Right atrium auricular region (tissue), 2 donors: ENCODE results near the gene TBRG4. TPM values are rescaled to one million over a fixed set of nuclear protein-coding genes. Genes with fewer than 3 reads are reported as not detected.

Source experiments
- DNase-seq: peaks from one replicate; pipeline ENCODE4 v3.0.0-alpha.2; 2019; ENCODE audit warnings: low spot score
- H3K27ac ChIP-seq, 2 donors: fragments of 200-600 bp; sonication (generic); 1 replicate in 1 of 2; 2 replicates in 1 of 2; pipeline ENCODE4 v1.5.1; 2016 to 2019
- H3K27me3 ChIP-seq, 2 donors: fragments of 200-600 bp; sonication (generic); one replicate each; pipeline versions ENCODE4 v1.5.1 to v1.6.0; 2017 to 2019
- H3K36me3 ChIP-seq: fragments of 200-600 bp; sonication (generic); one replicate; pipeline ENCODE4 v1.5.1; 2016
- H3K4me1 ChIP-seq, 2 donors: fragments of 200-600 bp; sonication (generic); one replicate each; pipeline versions ENCODE4 v1.5.1 to v1.6.0; 2017 to 2019
- H3K4me3 ChIP-seq, 2 donors: fragments of 200-600 bp; sonication (generic); 1 replicate in 1 of 2; 2 replicates in 1 of 2; pipeline ENCODE4 v1.5.1; 2017 to 2019; ENCODE audit warnings: mild to moderate bottlenecking in 1 of 2, moderate library complexity in 1 of 2
- H3K9me3 ChIP-seq, 2 donors: fragments of 200-600 bp; sonication (generic); one replicate each; pipeline ENCODE4 v1.5.1; 2019
- total RNA-seq, 2 donors: library from RNA; depleted of rRNA; stranded (reverse); fragments of >200 nt; gene quantifications; one replicate each; pipeline ENCODE4 v1.1.0, GENCODE V29; 2016
- TF ChIP-seq, protein P1 (sequence below), 2 donors: fragments of 200-600 bp; sonication (generic); IDR thresholded peaks; one replicate each; pipeline ENCODE4 v1.5.1; 2019; ENCODE audit warnings: antibody characterized with exemption in 2 of 2

The TBRG4 gene
- total RNA-seq, 2 donors from 2014 or later = 46.1 to 48.2 TPM

DNA sequence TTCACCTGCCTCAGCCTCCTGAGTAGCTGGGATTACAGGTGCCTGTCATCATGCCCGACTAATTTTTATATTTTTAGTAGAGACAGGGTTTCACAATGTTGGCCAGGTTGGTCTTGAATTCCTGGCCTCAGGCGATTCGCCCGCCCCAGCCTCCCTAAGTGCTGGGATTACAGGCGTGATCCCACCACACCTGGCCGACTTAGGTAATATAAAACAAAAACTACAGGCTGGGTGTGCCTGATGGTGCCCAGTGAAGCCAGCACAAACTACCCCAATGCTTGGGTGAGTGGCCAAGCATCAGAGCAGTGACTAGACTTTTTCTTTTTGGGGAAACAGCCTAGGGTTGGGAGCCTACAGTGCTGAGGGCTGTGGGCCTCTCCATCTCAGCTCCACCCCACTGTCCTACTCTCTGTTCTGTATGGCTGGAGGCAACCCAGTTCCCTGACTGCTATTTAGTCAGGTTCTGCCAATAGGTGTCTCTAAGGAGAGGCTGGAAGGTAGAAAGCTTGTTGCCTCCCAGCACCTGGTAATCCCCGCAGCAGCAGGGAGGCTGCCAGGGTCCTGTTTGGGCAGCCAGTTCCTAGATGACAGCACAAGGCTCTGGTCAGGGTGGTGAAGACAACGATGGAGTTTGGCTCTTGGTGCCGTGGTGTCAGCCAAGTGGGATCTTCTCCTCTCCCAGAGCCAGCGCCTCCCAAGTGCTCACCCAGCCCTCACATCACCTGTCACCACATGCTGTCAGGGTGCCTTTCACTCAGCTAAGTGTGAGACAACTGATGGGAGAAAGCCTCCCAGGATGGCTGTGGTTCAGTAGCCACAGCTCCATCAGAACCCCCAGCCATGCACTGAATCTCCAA lies 12.3 kb downstream of the TBRG4 start:
- no peak for DNase-seq
- no peak overlapping the region for H3K4me3 ChIP-seq
- no peaks in the 10 kb centered on the region for H3K9me3 ChIP-seq
- H3K27me3 ChIP-seq = no peaks in the 10 kb centered on the region
- H3K36me3 ChIP-seq = peaks cover 60% of the 10 kb centered on the region
- TF ChIP-seq, protein P1, sequence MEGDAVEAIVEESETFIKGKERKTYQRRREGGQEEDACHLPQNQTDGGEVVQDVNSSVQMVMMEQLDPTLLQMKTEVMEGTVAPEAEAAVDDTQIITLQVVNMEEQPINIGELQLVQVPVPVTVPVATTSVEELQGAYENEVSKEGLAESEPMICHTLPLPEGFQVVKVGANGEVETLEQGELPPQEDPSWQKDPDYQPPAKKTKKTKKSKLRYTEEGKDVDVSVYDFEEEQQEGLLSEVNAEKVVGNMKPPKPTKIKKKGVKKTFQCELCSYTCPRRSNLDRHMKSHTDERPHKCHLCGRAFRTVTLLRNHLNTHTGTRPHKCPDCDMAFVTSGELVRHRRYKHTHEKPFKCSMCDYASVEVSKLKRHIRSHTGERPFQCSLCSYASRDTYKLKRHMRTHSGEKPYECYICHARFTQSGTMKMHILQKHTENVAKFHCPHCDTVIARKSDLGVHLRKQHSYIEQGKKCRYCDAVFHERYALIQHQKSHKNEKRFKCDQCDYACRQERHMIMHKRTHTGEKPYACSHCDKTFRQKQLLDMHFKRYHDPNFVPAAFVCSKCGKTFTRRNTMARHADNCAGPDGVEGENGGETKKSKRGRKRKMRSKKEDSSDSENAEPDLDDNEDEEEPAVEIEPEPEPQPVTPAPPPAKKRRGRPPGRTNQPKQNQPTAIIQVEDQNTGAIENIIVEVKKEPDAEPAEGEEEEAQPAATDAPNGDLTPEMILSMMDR (IDR thresholded peaks at IDR 0.05) = no peak
- no peak overlapping the region for H3K27ac ChIP-seq
- no peaks in the 10 kb centered on the region for H3K4me1 ChIP-seq

DNA sequence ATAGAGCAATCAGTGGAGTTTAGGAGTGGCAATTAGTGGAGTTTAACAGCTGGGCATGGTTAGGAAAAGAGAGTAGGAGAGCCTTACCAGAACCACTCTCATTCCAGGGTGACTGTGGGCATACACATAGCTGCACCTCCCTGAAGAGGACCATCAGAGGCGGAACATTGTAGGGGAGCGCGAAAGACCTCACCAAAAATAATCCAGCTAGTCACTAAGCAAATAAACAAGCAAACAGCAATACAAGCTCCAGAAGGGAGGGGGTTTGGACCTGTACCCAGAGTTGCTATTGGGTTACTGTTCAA lies 18.6 kb downstream of the TBRG4 start:
- peaks cover 0 to 14% of the 10 kb centered on the region in 2 donors for H3K4me1 ChIP-seq
- no peaks in the 10 kb centered on the region for H3K27me3 ChIP-seq
- TF ChIP-seq, protein P1 (IDR thresholded peaks at IDR 0.05) = no peak
- H3K9me3 ChIP-seq = no peaks in the 10 kb centered on the region
- H3K4me3 ChIP-seq = no peak overlapping the region
- DNase-seq = no peak
- H3K27ac ChIP-seq = no peak overlapping the region
- no peaks in the 10 kb centered on the region for H3K36me3 ChIP-seq

DNA sequence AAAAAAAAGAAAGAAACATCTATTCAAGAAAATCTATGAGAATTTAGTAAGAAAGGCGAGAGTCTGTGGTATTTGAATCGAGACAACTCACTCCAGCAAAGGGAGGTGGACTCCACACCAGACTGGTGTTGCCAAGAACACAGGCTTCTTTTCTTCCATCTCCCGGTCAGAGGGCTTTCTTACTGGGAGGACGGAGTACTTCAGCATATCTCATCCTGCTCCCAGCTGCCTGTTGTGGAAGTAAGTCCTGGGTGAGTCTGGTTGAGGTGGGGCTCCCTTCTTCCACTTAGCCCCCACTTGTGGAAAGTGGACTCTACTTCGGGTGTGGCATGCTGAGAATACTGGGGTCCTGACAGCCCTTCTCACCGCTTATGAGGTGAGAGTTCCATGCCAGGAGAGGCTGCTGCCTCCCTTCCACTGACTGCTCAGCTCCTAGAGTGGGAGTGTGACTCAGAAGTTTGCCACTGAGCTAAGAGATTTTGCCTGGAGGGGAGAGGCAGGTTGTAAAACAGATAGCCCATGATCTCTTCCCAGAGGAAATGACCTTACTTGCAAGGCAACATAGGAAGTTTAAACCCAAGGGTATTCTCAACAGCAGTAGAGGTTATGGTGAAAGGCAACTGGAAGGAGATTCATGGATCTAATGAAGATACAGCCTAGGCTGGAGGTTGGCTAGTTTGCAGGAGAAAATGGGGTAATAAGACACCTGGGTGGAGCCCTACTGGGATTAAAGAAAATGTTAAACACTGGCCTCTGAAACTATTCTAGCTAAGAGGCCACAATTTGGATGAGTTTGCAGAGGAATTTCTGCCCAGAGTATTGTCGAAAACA lies 19.2 kb downstream of the TBRG4 start:
- Histone ChIP-seq H3K27me3 (no peaks in the 10 kb centered on the region), H3K9me3 (no peaks in the 10 kb centered on the region)
- DNase-seq = no peak

DNA sequence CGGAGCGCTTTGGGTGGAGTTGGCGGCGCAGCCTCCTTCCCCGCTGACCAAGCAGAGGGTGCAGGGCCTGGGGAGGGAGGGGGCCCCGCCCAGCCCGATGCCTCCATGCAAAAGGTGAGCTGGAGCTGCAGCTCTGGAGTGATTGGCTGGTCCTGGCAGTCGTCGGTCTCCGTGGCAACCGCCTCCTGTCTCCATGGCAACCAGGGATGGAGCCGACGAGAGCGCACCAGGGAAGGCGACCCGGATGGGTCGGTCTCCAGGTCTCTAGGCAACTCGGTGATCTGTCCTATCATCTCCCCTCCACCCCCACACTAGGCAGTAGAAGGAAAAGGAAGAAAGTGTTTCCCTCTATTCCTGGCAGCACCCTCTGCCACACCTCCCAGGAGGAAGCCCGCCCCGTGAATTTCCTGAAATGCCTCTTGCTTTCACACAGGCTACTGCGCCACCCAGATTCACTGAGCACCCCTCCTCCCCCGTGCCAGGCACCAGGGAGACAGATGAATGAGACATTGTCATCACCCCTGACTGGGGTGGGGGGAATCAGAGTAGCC lies 22.1 kb downstream of the TBRG4 start:
- no peak for DNase-seq
- Histone ChIP-seq H3K4me3 (peak overlapping the region; percentile 68 to 70), H3K27me3 (no peaks in the 10 kb centered on the region), H3K36me3 (no peaks in the 10 kb centered on the region), H3K4me1 (peaks cover 0 to 17% of the 10 kb centered on the region in 2 donors), H3K9me3 (no peaks in the 10 kb centered on the region), H3K27ac (peak overlapping the region; percentile 64 to 76)
- TF ChIP-seq, protein P1 (IDR thresholded peaks at IDR 0.05) = no peak

More for the DNA sequence above, 19.2 kb downstream of the TBRG4 start:
- Histone ChIP-seq H3K4me1 (peaks cover 0 to 17% of the 10 kb centered on the region in 2 donors), H3K36me3 (no peaks in the 10 kb centered on the region), H3K27ac (no peak overlapping the region), H3K4me3 (no peak overlapping the region)
- TF ChIP-seq, protein P1 (IDR thresholded peaks at IDR 0.05) = no peak

DNA sequence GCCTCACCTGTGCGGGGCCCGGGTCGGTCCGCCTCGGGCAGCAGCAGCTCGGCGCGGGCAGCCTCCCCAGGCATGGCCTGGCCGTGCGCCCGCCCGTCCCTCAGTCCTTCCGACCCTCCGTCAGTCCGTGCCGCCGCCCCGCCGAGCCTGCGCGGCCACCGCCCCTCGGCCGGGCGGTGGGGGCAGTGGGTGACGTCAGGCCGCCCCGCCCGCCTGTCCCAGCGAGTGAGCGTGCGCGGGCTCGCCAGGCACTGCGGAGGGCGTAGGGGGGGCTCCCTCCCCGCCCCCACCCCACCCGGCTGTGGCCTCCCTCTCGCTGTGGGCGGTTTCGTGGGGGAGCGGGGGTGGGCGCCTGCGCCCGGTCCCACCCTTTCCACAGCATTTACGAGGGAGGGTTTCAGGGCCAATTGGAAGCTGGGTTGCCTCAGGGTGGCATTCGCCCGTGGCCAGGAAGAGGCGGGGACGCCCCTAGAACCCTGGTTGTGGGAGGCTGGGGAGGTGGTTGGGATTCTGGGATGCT lies 22.6 kb downstream of the TBRG4 start, which contains the start of gene NACAD:
TSS of gene NACAD (minus strand) at position 149 of the 520 bp plus-strand sequence. CDS start at position 74, 75 bp downstream.
- H3K4me3 ChIP-seq = peak within 1 kb of the TSS; percentile 68 to 70
- H3K4me1 ChIP-seq = peaks cover 0 to 17% of the 10 kb centered on the region in 2 donors
- TF ChIP-seq, protein P1 (IDR thresholded peaks at IDR 0.05) = no peak
- H3K9me3 ChIP-seq = no peaks in the 10 kb centered on the region
- H3K36me3 ChIP-seq = no peaks in the 10 kb centered on the region
- H3K27ac ChIP-seq = peak within 1 kb of the TSS; percentile 64 to 76
- H3K27me3 ChIP-seq = no peaks in the 10 kb centered on the region
- no peak for DNase-seq
